GM18870 (cell line): ENCODE data around the gene ABHD1.

Source experiments
- ATAC-seq: cut with Tn5 transposase; IDR thresholded peaks from one replicate; pipeline ENCODE4 v1.9.1; 2021; ENCODE audit warnings: moderate library complexity; ENCODE audit not compliant: unreplicated experiment

Gene ABHD1

DNA sequence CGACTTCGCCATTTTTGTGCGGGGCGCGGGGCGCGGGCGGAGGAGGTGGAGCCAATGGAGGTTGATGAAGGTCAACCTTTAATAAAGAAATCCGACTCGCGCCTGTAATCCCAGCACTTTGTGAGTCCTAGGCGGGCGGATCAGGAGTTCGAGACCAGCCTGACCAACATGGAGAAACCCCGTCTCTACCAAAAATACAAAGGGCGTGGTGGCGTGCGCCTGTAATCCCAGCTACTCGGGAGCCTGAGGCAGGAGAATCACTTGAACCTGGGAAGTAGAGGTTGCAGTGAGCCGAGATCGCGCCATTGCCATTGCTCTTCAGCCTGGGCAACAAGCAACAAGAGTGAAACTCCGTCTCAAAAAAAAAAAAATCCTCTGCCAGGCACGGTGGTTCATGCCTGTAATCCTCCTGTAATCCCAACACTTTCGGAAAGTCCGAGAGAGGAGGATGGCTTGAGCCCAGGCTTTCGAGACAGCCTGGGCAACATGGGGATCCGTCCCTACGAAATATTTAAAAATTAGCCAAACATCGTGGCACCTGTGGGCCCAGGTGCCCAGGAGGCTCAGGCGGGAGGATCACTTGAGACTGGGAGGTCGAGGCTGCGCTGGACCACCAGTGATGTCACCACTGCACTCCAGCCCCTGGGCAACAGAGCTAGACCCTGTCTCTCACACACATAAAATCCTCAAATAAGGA is 11.3 kb downstream of the ABHD1 start:
- no peak for ATAC-seq

DNA sequence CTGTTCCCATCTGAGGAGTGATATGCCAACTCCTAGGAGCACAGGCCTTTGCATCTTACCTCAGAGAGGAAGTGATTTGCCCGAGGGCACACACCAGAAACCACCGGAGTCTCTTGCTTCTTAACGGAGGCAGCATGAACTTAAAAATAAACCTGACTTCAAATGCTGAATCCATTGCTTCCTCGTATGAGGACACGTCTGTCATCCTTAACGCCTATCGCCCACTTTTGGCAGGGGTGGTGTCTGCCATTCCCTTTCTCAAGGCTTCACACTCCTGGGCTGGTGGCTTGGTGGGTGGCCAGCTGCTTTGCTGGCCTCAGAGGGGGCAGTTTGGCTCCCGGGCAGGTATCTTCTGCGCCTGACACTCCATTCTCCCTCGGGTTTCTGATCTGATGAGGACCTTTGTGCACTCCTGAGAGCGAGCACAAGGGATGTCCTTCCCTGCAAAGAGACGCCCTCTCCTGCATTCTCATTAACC is 11.9 kb downstream of the ABHD1 start:
- ATAC-seq = no peak

DNA sequence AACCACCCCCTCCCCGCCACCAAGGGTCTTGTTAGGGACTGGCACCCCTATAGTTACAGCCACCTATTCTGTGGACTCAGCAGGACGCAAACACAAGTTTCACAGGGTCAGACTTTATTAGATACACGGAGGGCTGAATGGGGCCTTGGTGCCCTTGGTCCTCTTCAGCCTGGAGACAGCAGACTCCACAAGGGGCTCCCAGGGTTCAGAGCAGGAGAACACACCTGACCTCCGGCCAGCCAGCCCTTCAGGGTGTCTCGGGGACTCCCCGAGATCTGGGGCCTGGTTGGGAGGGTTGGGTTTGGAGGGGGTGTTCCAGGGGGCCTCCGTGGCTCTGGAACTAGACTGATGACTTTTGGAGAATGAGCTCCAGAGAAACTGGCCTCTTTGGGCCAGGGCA is 13.1 kb downstream of the ABHD1 start:
- no peak for ATAC-seq

DNA sequence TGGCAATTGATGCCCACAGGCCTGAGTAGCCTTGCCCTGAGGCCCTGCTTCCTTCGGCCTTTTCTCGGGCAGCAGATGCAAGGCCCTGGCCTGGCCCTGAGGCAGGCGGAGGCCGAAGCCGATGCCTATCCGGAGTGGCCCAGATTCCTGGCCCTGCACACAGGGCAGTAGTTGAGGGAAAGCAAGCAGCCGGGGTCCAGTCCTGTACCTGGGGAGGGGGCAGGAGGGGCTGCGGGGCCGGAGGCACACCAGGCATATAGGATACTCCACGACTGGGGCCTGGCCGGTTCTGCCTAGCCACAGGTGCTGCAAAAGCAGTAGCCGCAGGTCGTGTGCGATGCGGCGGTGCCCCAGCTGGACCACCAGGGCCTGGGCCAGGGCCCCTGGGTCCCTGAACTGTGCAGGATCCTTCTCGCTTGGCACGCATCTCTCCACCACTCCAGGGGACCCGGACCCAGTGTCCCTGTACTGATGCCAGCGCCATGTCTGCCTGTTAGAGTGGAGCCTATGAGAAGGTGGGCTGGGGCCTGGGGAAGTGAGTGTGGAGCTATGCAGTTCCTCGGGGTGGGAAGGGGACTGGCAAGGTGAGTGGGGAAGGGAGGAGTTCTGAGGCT is 13.8 kb downstream of the ABHD1 start:
- ATAC-seq = no peak

DNA sequence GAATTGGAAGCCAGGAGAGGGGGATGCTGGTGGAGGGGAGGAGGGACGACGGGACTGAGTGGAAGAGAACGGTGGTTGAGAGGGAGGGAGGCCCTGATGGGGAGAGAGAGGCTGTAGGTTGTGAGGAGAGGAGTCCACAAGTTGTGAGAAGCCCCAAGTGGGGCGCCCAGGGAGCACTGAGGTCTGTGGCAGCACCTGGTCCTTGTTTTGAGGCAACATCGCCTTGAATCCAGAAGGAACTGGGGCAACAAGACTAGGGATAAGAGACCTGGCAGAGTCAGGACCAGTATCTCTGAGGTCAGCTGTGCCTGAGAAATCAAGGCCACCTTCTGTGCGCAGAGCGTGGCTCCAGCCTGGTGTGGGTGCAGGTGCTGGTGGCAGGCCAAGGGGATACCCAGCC is 14.5 kb downstream of the ABHD1 start:
- ATAC-seq = no peak

DNA sequence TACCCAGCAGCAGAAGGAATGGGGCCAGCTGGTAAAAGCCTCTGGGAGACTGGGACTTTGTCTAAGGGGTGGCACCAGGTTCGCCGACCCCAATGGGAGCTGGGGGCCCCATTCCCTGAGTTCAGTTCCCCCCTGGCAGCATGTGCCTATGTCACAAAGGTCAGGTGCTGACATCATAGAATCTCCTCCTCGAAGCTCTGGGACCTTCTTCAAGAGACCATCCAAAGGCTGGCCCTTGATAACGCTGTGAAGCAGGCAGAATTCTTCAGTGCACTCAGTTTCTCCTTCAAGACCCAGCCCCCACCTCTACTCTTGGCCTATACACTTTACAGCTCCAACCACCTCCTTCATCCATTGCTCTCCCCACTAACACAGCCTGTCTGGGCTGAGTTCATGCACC is 15.7 kb downstream of the ABHD1 start, which contains the start of gene PRR30:
TSS of gene PRR30 (minus strand) at position 101 of the 400 bp plus-strand sequence. CDS start 1,081 bp downstream, outside the sequence.
- ATAC-seq = no peak

DNA sequence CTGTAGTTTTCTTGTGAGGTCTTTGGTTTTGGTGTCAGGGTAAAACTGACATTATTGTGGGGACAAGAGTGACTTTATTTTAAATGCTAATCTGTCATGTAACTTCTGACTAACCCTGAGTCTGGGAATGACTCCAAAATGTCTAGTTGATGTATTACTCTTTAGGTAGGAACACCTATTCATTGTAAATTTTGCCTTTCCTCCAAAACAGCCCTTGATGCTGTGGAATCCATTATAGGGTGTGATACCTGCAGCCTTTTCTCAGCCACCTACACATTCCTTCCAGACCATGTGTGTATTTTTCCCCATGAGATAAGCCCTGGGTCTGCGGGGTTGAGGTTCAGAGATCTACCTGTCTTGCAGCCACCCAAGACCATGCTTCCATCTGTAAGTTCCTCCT is 19.7 kb downstream of the ABHD1 start:
- ATAC-seq = no peak

DNA sequence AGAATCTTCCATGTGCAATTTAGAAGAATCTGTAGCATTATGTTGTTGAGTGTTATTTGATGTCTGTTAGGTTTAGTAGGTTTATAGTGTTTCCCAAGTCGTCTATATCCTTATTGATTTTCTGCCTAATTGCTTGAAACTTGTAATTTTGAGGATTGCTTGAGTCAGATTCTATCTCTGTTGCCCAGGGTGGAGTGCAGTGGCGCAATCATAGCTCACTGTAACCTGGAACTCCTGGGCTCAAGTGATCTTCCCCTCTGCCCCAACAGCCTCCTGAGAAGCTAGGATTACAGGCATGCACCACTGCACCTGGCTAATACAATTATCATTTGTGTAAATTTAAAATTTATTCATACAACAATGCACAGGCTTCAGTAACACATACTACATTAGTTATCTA is 22.1 kb downstream of the ABHD1 start:
- no peak for ATAC-seq

DNA sequence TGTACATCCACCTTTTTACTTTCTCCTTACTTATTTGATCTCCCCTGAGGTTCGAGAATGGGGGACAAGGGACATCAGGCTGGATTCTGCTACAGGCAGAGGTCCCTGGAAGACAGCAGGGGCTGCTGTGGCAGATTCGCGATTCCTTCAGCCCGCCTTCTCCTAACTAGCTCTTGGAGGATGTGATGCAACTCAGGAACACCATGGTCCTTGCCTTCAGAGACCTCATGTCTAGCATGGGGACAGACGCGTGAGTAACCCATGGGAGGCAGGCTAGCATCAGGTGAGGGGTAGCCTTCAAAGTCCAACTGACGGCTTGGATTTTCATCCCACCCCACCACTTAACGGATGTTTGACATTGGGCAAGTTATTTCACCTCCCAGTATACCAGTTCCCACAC is 24.3 kb downstream of the ABHD1 start:
- no peak for ATAC-seq

DNA sequence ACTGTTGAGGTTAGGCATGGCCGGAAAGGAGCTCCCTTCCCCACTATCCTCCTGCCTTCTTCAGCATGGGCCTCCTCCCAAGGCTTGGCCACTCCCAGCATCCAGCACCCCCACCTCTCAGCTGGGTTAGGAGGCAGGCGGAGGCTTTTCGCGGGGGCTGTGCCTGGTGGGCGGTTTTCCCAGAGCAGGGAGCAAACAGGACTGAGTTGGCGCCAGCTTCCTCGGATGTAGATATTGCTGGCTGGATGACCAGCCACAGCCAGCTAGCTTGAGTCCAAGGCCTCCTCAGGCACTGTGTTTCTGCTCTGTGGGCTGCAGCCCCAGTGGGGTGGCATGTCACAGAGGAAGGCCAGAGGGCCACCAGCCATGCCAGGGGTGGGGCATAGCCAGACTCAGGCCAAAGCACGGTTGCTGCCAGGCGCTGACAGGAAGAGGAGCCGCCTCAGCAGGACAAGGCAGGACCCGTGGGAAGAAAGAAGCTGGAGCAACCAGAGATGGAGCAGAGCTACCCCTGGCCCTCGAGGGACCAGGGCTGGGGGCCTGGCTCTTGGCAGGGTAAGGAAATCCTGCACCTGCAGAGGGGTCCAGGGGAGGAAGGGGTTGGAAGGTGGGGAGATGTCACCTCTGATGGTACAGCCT is 25.3 kb downstream of the ABHD1 start, which contains the start of gene TCF23:
TSS of gene TCF23 (plus strand) at position 204 of the 639 bp plus-strand sequence. CDS start at position 334, 130 bp downstream.
- no peak for ATAC-seq

DNA sequence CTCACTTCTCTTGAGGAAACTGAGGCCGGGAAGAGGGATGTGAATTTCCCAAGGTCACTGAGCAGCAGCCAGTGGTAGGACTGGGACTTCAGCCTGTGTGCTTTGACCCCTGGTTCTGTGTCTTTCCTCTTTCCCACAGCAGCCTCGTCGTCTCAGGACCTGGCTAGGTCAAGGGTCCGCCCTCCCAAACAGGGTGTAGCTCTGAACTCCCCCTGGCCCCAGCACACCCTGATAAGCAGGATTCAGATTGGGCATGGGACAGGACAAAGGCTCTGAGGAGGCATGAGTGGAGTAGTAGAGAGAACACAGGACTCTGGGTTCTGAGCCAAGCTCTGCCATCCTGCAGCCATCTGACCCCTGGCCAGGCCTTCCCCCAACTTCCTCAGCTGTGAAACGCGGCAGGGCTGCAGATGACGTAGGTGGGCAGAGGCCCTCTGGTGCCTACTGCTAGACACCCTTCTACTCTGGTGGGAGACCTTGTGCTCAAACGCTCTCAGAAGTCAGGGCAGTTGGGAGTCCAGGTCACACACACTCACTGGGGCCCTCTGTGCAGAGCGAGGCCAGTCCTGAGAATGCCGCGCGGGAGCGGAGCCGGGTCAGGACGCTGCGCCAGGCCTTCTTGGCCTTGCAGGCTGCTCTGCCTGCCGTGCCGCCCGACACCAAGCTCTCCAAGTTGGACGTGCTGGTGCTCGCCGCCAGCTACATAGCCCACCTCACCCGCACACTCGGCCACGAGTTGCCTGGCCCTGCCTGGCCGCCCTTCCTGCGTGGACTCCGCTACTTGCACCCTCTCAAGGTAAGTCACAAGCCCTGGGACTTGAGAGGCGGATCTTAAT is 26.2 kb downstream of the ABHD1 start:
- ATAC-seq = no peak

DNA sequence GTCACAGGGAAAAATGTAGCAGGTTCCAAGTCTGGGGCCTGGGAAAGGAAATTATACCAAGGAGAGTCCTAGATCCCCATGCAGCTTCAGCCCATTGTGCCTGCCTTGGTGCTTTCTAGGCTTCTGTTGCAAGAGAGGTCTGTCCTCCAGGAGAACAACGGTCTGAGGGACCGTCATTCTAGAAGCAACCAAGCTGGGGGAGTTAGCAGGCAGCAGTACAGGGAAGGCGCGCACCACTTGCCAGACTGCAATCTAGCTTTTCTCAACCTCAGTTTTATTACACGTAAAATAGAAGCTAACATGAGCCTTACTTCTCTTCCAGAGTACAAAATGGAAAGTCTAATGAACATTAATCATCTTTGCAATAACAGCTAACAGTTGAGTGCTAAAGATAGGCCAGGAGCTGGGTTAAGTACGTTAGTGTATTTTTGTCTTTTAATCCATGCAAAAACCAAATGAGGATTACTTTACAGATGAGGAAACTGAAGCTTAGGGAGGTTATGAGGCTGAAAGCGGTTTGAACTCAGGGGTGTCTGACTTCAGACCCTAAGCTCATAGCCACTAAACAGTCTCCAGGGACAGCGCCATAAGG is 27.1 kb downstream of the ABHD1 start:
- no peak for ATAC-seq

DNA sequence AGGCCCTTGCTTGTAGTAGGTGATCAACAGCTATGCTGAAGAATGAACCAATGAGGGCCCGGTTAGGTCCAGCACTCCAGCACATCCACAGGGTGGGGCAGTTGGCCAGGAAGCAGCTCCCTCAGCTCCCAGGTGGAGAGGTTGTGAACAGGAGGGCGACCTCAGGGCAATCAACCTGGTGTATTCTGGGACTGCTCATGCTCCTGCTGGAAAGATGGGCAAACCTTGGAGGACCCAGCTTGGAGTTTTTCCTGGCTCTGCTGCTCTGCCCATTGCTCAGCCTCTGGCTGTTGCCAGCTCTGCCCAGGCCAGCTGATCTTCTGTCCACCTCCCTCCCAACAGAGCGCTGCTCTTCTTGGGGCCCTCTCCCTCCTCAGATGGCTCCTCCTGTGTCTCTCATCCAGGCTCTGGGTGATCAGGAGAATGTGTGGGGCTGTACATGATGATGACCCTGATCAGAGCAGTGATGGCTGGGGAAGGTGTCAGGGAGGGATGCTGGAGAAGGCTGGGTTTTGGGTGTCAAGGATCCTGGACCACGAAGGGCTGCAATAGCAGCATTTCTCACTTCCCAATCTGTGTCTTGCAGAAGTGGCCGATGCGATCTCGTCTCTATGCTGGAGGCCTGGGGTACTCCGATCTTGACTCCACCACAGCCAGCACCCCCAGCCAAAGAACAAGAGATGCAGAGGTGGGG is 28.6 kb downstream of the ABHD1 start:
- no peak for ATAC-seq

DNA sequence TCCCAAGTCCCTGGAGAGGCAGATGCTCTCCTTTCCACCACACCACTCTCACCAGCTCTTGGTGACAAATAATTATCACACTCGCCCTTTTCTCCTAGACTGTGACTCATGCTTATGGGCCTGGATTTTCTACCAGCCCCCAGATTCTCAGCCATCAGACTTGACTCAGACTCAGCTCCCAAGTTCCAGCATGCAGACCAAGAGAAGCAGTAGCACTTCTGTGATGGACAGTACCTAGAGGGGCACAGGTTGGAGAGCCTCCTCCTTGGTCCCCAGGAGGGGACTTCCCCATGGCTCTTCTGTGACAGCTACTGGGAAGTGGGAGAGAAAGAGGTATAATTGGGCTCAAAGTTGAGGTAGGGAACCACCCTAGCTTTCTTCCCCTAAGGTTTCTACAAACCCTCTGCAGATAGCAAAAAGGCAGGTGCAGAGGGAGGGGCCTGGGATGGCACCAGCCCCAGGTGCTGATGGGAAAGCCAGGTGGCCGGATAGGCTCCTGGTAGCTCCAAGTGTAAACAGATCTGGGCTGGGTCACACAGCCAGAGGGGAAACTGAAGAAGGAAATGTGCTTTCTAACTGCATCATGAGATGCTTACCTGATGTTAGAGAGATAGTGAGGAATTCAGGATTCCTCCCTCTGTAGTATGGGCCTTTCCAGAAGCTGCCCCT is 29.3 kb downstream of the ABHD1 start:
- ATAC-seq = no peak

DNA sequence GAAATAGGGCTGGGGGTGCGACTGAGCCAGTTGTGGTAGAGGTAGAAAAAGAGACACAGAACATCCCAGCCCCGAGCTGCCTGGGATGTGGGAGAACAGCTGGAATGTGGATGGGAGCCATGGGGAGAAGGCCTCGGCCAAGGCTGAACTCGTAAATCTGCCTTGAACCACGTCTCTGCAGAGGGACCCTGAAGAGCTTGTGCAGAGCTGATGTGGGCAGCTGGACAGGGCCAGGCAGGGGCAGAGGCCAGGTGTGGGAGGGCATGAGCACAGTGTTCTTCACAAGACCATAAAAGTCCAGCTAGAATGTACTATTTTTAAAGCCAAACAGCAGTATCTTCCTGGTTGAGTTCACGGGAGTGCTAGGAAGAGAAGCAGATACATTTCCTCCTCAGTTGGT is 30.9 kb downstream of the ABHD1 start:
- no peak for ATAC-seq

DNA sequence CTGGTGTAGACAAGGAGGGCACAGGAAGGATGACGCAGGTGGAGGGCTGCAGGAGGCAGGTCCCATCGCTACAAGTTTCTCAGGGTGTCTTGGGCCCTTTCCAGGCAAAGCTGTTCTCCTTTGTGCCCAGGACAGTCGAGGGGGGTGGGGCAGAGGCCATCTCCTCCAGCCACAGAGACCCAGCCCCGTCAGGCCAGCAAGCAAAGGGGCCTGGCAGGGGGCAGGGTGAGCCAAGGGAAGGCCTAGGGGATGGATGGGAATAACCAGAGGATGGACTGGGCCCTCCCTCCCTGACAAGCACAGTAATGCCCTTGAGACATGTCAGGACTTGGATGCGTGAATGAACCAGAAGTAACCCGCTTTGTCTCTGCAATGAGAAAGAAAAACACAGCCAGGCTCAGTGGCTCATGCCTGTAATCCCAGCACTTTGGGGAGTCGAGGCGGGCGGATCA is 31.5 kb downstream of the ABHD1 start:
- no peak for ATAC-seq

DNA sequence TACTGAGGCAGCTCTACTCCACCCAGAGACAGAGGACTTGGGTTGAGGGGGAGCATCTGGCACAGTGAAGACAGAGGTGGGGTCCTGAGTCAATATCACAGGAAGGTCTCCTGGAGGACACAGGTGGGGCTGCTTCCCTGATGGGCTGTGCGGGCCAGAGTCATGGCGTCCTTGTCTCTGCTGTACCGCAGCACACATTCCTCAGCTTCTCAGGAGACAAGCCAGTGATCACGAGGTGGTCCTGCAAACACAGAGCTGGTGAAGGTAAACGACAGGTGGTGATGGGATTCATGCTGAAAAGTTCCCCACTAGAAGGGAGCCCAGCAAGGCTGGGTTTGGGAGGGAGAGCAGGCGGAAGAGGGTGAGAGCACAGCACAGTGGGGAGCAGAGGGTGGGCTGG is 34.9 kb downstream of the ABHD1 start:
- no peak for ATAC-seq

DNA sequence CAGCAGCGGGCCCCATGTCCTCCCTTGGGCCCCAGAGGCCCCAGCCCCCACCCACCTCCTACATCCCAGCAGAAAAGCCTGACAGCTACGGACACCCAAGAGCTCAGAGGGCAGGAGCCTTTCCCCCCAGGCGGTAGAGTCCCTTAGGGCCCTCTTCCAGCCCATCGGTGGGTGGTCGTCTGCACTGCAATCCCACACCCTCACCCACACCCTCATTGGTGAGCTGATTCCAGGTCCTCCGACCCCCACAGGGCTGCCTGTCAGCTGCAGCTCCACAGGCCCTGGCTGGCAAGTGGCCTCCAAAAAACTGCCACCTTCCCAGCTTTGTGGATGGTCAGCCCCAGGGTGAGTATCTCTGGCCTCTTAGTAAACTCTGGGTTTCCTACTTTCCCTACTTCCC is 35.7 kb downstream of the ABHD1 start:
- no peak for ATAC-seq

DNA sequence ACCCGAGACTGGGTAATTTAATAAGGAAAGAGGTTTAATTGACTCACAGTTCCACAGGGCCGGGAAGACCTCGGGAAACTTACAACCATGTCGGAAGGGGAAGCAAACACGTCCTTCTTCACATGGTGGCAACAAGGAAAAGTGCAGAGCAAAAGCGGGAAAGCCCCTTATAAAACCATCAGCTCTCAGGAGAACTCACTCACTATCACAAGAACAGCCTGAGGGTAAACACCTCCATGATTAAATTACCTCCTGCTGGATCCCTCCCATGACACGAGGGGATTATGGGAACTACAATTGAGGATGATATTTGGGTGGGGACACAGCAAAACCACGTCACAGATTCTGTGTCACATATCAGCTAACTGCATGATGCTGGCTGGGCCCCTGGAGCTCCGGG is 36.6 kb downstream of the ABHD1 start:
- no peak for ATAC-seq
